IgD-negative memory B cell (primary cell): ENCODE measurements around the gene DEPDC5. TPM values are rescaled to one million over a fixed set of nuclear protein-coding genes. Genes with fewer than 3 reads are reported as not detected.

Experiments
- H3K27ac Mint-ChIP-seq, 3 donors: one replicate each; pipeline ENCODE4 v1.8.0; 2020 to 2022; ENCODE audit warnings: mild to moderate bottlenecking in 3 of 3, mixed read lengths in 3 of 3, moderate library complexity in 1 of 3
- H3K27me3 Mint-ChIP-seq: one replicate; pipeline ENCODE4 v1.8.0; 2021; ENCODE audit warnings: mixed read lengths
- H3K36me3 Mint-ChIP-seq: one replicate; pipeline ENCODE4 v1.8.0; 2020; ENCODE audit warnings: mild to moderate bottlenecking, mixed read lengths
- H3K4me1 Mint-ChIP-seq, 3 donors: one replicate each; pipeline ENCODE4 v1.8.0; 2020 to 2022; ENCODE audit warnings: mixed read lengths in 3 of 3, mild to moderate bottlenecking in 1 of 3
- H3K4me3 Mint-ChIP-seq, 4 donors: one replicate each; pipeline ENCODE4 v1.8.0; 2020 to 2022; ENCODE audit warnings: mild to moderate bottlenecking in 4 of 4, mixed read lengths in 4 of 4, moderate library complexity in 3 of 4
- H3K9me3 Mint-ChIP-seq, 3 donors: one replicate each; pipeline ENCODE4 v1.8.0; 2020 to 2021; ENCODE audit warnings: mixed read lengths in 3 of 3, mild to moderate bottlenecking in 1 of 3
- polyA plus RNA-seq: library from polyadenylated mRNA; unstranded; fragments of 300-500 nt; fragmentation: Illumina TruSeq; gene quantifications from one replicate; pipeline ENCODE4 v1.2.3, GENCODE V29; 2021

DEPDC5 gene
- polyA plus RNA-seq, 1 donor from 2014 or later, result 30.7 TPM

GRCh38 chr22:31897842-31898805 is 144.3 kb downstream of the DEPDC5 start:
- Mint-ChIP-seq H3K4me1 (no peaks in the 10 kb centered on the region), H3K27ac (peak overlapping the region in 2 of 3 donors; percentile 71 to 86), H3K27me3 (no peaks in the 10 kb centered on the region), H3K4me3 (no peak overlapping the region), H3K36me3 (peaks cover 4% of the 10 kb centered on the region), H3K9me3 (no peaks in the 10 kb centered on the region)

GRCh38 chr22:31898926-31899325 is 145.1 kb downstream of the DEPDC5 start:
- H3K27ac Mint-ChIP-seq, result no peak overlapping the region
- no peaks in the 10 kb centered on the region for H3K9me3 Mint-ChIP-seq
- H3K36me3 Mint-ChIP-seq, result peaks cover 6% of the 10 kb centered on the region
- no peaks in the 10 kb centered on the region for H3K27me3 Mint-ChIP-seq
- H3K4me1 Mint-ChIP-seq, result no peaks in the 10 kb centered on the region
- H3K4me3 Mint-ChIP-seq, result no peak overlapping the region

DNA sequence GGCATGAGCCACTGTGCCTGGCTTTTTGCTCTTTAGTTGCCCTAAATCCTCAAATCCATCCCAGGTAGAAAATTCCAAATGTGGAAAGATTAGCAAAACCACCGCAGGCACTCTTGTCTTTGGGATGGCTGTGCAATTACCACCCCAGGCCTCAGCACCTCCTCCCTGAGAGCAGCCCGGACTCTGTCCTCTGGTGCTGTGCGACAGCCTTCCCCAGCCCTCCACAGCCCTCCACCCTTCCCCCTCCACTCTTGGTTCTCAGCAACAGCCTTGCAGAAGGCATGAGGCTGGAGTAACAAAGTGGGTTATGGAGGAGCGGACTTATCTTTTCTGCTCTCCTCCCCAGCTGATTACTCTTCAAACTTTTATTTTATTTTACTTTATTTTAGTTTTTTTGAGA is 145.8 kb downstream of the DEPDC5 start:
- Mint-ChIP-seq H3K4me1 (no peaks in the 10 kb centered on the region), H3K4me3 (no peak overlapping the region), H3K36me3 (peaks cover 6% of the 10 kb centered on the region), H3K9me3 (no peaks in the 10 kb centered on the region), H3K27ac (no peak overlapping the region), H3K27me3 (no peaks in the 10 kb centered on the region)

DNA sequence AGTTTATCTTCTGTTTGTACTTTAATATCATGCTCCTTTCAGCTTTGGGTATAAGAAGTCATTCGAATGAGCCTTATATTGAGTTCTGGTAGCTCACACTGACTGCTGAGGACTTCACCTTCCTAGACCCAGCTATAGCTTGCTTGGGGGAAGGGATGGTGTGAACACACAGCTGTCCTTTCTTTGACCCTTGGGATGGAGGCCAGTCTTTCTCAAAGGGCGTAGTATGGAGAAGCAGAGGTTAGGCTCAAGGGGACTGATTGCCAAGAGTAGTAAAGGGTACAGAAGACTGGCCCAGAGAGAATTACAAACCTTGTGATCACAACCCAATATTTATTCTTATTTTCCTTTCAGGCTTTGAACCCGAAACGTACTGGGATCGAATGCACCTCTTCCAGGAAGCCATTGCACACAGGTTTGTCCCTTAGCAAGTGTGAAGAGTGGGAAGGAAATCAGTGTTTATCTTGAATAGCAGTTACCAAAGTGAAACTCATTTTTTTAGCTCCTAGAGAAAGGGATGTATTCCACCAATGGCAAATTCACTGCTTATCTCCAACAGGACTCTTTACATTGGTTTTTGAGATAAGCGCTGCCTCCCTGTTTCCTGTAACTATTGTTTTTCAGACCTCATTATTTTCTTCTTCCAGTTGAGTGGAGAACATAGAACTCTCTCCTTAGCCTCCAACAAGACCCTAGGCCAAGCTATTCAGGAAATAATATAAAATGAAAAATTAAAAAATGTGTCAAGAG is 147.7 kb downstream of the DEPDC5 start:
- Mint-ChIP-seq H3K9me3 (no peaks in the 10 kb centered on the region), H3K27me3 (no peaks in the 10 kb centered on the region), H3K27ac (no peak overlapping the region), H3K36me3 (peaks cover 6% of the 10 kb centered on the region), H3K4me1 (no peaks in the 10 kb centered on the region), H3K4me3 (no peak overlapping the region)

- H3K9me3 Mint-ChIP-seq, result no peaks in the 10 kb centered on the region
- H3K27me3 Mint-ChIP-seq, result no peaks in the 10 kb centered on the region
- H3K27ac Mint-ChIP-seq, result no peak overlapping the region
- H3K36me3 Mint-ChIP-seq, result peaks cover 5% of the 10 kb centered on the region
- H3K4me3 Mint-ChIP-seq, result no peak overlapping the region
- no peaks in the 10 kb centered on the region for H3K4me1 Mint-ChIP-seq
Measured at GRCh38 chr22:31904651-31905050, 150.8 kb downstream of the DEPDC5 start.

DNA sequence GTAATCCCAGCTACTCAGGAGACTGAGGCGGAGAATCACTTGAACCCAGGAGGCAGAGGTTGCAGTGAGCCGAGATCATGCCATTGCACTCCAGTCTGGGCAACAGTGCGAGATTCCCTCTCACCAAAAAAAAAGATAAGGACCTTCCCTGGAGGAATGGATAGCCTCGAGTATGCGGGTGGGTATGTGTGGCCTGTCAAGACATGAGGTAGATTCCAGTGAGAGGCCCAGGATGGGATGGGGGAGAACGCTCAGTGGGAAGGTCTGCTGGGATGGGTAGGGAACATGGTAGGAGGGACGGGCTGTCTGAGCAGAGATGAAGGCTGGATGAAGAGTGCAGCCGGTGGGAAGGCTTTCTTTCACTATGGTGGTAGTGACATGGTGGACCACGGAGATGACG is 151.5 kb downstream of the DEPDC5 start:
- Mint-ChIP-seq H3K9me3 (no peaks in the 10 kb centered on the region), H3K27ac (peak overlapping the region in 2 of 3 donors; percentile 69 to 71), H3K36me3 (peaks cover 5% of the 10 kb centered on the region), H3K4me3 (no peak overlapping the region), H3K4me1 (no peaks in the 10 kb centered on the region), H3K27me3 (no peaks in the 10 kb centered on the region)

DNA sequence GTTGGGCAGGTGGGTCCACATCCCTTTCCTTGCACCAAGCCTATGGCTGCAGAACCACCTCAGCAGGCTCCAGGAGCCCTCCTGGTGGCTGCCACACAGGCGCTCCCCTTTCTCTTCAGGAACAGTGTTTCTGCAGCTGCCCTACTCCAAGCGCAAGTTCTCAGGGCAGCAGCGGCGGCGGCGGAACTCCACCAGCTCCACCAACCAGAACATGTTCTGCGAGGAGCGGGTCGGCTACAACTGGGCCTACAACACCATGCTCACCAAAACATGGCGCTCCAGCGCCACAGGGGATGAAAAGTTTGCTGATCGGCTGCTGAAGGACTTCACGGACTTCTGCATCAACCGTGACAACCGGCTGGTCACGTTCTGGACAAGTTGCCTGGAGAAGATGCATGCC is 152.3 kb downstream of the DEPDC5 start:
- no peaks in the 10 kb centered on the region for H3K4me1 Mint-ChIP-seq
- peaks cover 5% of the 10 kb centered on the region for H3K36me3 Mint-ChIP-seq
- H3K4me3 Mint-ChIP-seq, result no peak overlapping the region
- H3K27me3 Mint-ChIP-seq, result no peaks in the 10 kb centered on the region
- no peaks in the 10 kb centered on the region for H3K9me3 Mint-ChIP-seq
- H3K27ac Mint-ChIP-seq, result no peak overlapping the region

DNA sequence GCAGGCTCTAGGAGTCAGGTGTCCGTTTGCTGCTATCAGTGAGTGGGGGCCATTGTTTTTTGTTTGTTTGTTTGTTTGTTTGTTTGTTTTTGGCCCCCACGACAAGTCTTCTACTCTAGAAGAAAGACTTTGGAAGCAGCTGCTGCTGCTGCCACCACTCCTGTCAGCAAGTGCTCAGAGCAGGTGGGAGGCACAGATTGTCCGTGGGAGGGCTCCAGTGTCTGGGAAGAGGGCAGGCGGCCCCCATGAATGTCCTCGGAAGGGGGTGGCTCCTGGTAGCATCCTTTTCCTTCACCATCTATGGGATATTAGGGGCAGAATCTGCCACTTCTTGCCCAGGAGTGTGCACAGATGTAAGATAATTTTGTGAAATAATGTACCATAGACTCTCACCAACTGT is 152.8 kb downstream of the DEPDC5 start:
- no peak overlapping the region for H3K4me3 Mint-ChIP-seq
- peaks cover 2% of the 10 kb centered on the region for H3K36me3 Mint-ChIP-seq
- H3K27ac Mint-ChIP-seq, result no peak overlapping the region
- no peaks in the 10 kb centered on the region for H3K27me3 Mint-ChIP-seq
- H3K9me3 Mint-ChIP-seq, result no peaks in the 10 kb centered on the region
- no peaks in the 10 kb centered on the region for H3K4me1 Mint-ChIP-seq

DNA sequence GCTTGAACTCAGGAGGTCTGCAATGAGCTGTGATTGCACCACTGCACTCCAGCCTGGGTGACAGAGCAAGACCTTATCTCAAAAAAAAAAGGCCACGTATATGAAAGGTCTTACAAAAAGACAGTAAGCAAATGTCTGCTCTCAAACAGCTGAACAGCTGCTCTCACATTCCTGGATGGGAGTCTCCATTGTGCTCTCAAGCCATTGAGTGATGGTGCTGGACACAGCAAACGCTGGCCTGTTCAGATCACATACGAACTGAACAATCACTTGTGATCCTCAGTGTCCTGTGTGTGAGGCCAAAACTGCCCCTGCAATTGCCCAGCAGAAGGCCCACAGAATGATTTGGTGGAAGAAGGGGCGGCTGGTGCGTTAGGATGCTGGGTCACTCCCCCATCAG is 156.2 kb downstream of the DEPDC5 start:
- no peaks in the 10 kb centered on the region for H3K9me3 Mint-ChIP-seq
- no peaks in the 10 kb centered on the region for H3K36me3 Mint-ChIP-seq
- H3K27ac Mint-ChIP-seq, result no peak overlapping the region
- H3K4me3 Mint-ChIP-seq, result no peak overlapping the region
- no peaks in the 10 kb centered on the region for H3K27me3 Mint-ChIP-seq
- H3K4me1 Mint-ChIP-seq, result no peaks in the 10 kb centered on the region

DNA sequence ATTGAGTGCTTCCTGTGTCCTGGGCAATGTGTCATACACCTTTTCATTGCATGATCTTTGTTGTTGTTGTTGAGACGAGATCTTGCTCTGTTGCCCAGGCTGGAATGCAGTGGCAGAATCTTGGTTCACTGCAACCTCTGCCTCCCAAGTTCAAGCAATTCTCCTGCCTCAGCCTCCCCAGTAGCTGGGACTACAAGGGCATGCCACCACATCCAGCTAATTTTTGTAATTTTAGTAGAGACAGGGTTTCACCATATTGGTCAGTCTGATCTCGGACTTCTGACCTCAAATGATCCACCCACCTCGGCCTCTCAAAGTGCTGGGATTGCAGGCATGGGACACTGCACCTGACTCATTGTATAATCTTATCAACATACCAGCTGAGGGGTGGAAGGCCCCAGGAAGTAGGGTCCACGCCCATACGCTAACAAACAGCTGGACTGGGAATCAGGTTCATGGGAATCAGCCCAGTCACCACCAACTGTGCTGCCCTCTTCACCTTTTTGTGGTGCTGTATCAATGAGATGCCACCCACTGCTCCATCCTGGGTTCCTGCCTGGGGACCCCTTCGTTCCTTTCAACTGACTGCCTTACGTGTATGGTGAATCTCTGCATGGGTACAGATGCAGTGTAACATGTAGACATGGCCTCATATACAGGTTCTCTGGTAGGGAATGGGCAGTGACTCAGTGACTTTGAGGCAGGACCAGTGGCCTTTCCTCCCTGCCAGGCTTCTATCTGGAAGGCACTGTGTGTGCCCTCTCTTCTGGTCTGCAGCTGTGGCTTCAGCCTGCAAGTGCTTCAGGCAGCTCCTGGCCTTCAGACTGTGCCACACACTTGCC is 158.0 kb downstream of the DEPDC5 start:
- no peak overlapping the region for H3K4me3 Mint-ChIP-seq
- no peaks in the 10 kb centered on the region for H3K9me3 Mint-ChIP-seq
- H3K27me3 Mint-ChIP-seq, result no peaks in the 10 kb centered on the region
- peaks cover 0 to 5% (median 3%) of the 10 kb centered on the region in 3 donors for H3K4me1 Mint-ChIP-seq
- H3K36me3 Mint-ChIP-seq, result no peaks in the 10 kb centered on the region
- peak overlapping the region in 2 of 3 donors; percentile 43 to 58 for H3K27ac Mint-ChIP-seq

GRCh38 chr22:31912407-31912743 is 158.6 kb downstream of the DEPDC5 start:
- Mint-ChIP-seq H3K9me3 (no peaks in the 10 kb centered on the region), H3K27ac (peak overlapping the region in 2 of 3 donors; percentile 43 to 58), H3K36me3 (no peaks in the 10 kb centered on the region), H3K27me3 (no peaks in the 10 kb centered on the region), H3K4me1 (peaks cover 2 to 11% (median 7%) of the 10 kb centered on the region in 3 donors), H3K4me3 (no peak overlapping the region)

DNA sequence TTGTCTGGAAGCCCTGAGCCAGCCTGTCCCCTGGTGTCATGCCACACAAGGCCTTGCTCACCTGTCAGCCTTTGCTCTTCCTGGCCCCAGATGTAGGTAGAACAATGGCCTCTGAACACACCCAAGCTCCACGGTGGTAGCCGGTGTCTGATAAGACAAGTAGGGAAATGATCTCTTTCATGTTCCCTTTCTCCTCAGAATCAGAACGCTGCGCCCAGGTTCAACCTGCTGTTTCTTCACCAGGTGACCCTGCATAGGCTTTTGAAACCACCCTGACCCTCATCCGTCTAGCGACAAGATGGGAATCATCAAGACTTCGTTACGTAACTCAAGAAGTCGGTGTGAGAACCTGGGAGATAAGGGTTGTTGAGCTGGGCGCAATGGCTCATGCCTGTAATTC is 161.8 kb downstream of the DEPDC5 start:
- no peak overlapping the region for H3K27ac Mint-ChIP-seq
- no peaks in the 10 kb centered on the region for H3K36me3 Mint-ChIP-seq
- H3K27me3 Mint-ChIP-seq, result no peaks in the 10 kb centered on the region
- H3K4me1 Mint-ChIP-seq, result peaks cover 6 to 16% (median 14%) of the 10 kb centered on the region in 3 donors
- H3K9me3 Mint-ChIP-seq, result no peaks in the 10 kb centered on the region
- H3K4me3 Mint-ChIP-seq, result no peak overlapping the region

DNA sequence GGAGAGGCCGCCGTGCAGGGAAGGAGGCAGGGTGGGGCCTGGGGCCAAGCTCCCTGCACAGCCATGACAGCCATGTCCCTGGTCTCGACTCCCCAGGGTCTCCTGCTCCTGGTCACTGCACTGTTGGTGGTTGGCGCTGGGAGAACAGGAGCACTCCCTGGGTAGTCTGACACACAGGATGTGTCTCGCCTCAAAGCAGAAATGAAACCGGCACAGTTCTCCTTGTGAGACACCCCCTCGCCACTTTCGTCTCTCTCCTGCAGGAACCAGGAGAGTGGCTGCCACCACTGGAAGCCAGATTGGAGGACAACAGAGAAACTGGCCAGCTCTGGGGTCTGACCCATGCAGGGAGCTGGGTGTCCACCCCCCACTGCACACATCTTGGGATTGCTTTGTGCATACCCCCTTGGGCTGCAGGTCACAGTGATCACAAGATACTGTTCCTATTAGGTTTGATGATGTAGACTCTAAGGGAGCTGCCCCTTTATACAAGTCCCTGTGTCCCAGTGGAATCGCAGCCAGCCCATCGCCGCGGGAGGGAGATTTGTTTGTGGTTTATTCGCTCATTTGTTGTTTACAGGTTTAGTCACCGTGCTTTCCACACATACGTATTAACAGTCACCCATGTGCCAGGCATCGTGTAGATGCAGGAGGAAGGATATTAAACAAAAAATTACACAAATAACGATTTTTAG is 163.6 kb downstream of the DEPDC5 start:
- Mint-ChIP-seq H3K9me3 (no peaks in the 10 kb centered on the region), H3K27ac (peak overlapping the region in 2 of 3 donors; percentile 2 to 28), H3K4me3 (peak overlapping the region in 3 of 4 donors; percentile 12 to 87 (median 75)), H3K4me1 (peaks cover 6 to 18% (median 14%) of the 10 kb centered on the region in 3 donors), H3K36me3 (no peaks in the 10 kb centered on the region), H3K27me3 (no peaks in the 10 kb centered on the region)

DNA sequence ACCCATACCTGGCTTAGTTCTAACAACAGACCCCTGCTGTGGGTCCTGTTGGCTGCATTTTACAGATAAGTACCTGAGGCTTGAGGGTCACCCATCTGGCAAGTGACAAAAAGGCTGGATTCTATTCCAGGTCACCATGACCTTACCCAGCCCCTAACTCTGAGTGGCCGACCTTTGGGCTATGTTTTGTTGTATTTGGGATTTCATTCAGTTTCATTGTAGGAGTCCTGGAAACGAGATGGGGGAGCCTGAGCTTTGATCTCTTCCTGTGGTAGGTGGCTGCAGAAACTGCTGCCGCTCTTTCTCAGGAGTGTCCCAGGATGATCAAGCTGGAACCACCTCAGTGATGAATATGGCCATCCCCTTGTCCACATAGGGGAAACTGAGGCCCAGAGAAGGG is 165.9 kb downstream of the DEPDC5 start:
- Mint-ChIP-seq H3K9me3 (no peaks in the 10 kb centered on the region), H3K27ac (no peak overlapping the region), H3K27me3 (peaks cover 2% of the 10 kb centered on the region), H3K4me1 (peaks cover 6 to 32% (median 16%) of the 10 kb centered on the region in 3 donors), H3K36me3 (no peaks in the 10 kb centered on the region), H3K4me3 (no peak overlapping the region)
